Suppressor macrophage (primary cell): Measurements from ENCODE around the gene OR13H1.
"Not testable (repeated sequence)": the region's sequence is repeated elsewhere in the genome, so short reads cannot be mapped to it uniquely, and the experiment has no call there.

Source experiments
- DNase-seq, 4 experiments: peaks; one replicate each; pipeline ENCODE4 v3.0.0-alpha.2; 2020 to 2022
- total RNA-seq, 17 experiments: gene quantifications; one replicate each; lab custom pipeline; 2026; ENCODE audit warnings: mixed read lengths in 6 of 17, inconsistent platforms in 3 of 17; lab: John Stamatoyannopoulos, UW

Gene OR13H1, protein sequence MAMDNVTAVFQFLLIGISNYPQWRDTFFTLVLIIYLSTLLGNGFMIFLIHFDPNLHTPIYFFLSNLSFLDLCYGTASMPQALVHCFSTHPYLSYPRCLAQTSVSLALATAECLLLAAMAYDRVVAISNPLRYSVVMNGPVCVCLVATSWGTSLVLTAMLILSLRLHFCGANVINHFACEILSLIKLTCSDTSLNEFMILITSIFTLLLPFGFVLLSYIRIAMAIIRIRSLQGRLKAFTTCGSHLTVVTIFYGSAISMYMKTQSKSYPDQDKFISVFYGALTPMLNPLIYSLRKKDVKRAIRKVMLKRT
- total RNA-seq, result 0 to 0.11 (median 0) reads per million in 17 experiments

- no peak for DNase-seq
These were observed at the start of gene OR13H1 for GRCh38 chrX:131543774-131544173. TSS of gene OR13H1 (plus strand) at chrX:131544074. CDS start at chrX:131544074, 0 bp downstream.

GRCh38 chrX:131501556-131501955 lies 42.3 kb upstream of the OR13H1 start:
- not testable (repeated sequence) for DNase-seq

GRCh38 chrX:131513159-131513914 lies 30.5 kb upstream of the OR13H1 start:
- DNase-seq, result no peak

- DNase-seq, result no peak
These were observed 22.1 kb upstream of the OR13H1 start for GRCh38 chrX:131521824-131522223.

GRCh38 chrX:131544218-131544617 lies 344 bp downstream of the OR13H1 start:
- DNase-seq, result no peak

DNA sequence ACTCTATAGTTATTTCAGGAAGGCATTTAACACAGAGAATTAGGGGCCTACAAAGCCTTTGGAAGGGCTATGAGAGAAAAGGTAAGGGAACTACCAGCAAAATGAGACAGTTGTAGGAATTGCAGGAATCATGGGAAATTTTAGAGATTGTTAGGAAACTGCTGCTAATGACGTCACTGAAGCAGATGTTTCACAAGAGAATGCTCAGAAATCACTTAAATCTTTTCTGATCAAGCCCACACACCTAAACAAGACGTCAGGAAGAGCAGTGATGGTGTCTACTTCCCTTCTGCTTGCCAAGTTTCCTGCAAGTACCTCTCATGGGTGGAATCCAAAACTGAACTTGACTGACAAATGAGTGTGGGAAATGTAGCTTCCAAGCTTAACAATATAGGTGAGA lies 5.1 kb downstream of the OR13H1 start:
- no peak for DNase-seq

DNA sequence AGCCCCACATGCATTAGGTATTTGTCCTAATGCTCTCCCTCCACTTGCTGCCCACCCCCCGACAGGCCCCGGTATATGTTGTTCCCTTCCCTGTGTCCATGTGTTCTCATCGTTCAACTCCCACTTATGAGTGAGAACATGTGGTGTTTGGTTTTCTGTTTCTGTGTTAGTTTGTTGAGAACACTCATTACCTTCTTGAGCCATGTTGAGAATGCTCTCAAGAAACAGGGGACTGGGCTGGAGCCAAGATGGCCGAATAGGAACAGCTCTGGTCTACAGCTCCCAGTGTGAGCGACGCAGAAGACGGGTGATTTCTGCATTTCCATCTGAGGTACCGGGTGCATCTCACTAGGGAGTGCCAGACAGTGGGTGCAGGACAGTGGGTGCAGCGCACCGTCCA lies 8.6 kb downstream of the OR13H1 start:
- not testable (repeated sequence) for DNase-seq

DNA sequence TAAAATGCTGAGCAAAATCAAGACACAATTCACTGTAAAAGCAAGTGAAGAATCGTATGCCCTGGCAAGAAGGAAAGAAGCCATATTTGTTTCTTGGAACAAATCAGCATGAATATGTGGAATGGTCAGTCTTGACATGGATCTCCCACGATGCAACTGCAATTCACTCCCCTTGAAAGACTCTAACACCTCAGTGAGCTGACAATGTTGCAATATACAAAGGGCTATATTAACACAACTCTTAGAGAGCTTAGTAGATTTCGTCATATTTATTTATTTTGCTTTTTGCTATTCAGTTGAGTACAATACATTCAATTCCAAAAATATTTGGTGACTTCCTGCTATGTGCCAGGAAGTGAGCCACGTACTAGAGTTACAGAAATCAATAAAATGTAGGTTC lies 14.7 kb downstream of the OR13H1 start:
- no peak for DNase-seq

- no peak for DNase-seq
These were observed 20.8 kb downstream of the OR13H1 start for GRCh38 chrX:131564553-131565229.

DNA sequence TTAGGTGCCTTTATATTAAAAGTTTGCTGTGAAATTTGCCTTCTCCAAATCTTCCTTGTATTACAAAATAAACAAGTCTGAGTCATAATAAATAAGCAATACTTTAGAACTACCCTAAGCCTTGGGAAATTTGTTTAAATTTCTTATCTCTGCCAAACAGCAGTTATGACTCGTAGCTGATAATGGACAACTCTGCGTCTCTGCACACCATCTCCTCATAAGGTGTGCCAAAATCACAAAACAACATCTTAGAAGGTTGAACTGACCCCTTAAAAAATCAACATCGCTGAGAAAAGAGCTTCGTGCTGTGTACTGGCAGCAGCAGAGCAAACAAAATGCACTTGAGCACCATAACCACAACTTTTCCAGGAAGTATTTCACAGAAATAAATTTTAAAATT lies 22.0 kb downstream of the OR13H1 start:
- no peak for DNase-seq

DNA sequence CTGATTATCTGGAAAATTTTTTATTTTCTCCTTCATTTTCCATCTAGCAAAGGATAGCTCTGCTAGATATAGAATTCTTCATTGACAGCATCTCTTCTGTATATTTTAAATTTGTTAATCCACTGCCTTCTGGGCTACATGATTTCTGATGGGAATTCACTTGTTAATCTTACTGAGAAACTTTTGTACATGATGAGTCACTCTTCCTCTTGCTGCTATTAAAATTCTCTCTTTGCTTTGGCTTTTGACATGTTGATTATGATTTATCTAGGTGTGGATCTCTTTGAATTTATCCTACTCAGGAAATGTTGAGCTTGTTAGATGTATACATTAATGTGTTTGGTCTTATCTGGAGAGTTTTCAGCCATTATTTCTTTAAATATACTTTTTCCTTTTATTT lies 27.5 kb downstream of the OR13H1 start:
- DNase-seq, result no peak

- DNase-seq, result no peak
These were observed 28.6 kb downstream of the OR13H1 start for GRCh38 chrX:131572372-131573014.

DNA sequence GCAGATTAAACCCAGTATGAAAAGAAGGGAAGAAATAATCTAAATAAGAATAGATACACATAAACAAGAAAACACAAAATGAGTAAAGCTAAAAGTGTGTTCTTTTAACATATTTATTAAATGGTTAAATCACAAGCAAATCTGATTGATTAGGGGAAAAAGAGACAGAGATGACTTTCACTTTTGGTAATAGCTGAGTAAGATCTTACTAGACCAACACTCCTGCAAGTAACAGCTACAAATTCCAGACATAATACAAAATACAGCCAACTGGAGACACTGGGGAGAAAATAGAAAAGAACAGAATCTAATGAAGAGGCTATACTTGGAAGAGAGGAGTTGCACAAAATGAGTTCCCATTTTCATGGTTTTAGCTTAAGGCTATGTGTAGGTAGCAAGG lies 33.5 kb downstream of the OR13H1 start:
- DNase-seq, result no peak

DNA sequence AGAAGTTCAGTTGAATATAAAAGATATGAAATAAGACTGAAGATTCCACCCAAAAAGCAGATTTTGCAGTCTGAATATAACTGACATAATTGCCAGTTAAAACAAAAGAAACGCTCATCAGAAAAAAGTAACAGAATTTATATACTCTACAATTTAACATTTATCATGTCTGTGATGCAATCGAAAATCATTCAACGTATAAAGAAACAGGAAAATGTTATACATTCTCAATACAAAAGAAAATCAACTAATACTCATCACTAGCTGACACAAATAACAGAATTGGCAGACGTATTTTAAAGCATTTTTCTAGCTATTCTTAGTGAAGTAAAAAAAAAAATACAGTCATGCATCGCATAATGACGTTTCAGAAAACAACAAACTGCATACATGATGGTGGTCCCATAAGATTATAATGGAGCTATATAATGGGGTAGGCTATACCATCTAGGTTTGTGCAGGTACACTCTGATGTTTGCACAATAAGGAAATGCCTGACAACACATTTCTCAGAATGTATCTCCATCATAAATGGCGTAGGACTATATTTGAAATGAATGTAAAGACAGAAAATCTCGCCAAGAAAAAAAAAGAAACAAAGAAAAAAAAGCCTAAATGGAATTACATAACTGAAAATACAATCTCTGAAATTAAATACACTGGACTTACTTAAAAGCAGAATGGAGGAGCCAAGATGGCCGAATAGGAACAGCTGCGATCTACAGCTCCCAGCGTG lies 34.3 kb downstream of the OR13H1 start:
- no peak for DNase-seq

DNA sequence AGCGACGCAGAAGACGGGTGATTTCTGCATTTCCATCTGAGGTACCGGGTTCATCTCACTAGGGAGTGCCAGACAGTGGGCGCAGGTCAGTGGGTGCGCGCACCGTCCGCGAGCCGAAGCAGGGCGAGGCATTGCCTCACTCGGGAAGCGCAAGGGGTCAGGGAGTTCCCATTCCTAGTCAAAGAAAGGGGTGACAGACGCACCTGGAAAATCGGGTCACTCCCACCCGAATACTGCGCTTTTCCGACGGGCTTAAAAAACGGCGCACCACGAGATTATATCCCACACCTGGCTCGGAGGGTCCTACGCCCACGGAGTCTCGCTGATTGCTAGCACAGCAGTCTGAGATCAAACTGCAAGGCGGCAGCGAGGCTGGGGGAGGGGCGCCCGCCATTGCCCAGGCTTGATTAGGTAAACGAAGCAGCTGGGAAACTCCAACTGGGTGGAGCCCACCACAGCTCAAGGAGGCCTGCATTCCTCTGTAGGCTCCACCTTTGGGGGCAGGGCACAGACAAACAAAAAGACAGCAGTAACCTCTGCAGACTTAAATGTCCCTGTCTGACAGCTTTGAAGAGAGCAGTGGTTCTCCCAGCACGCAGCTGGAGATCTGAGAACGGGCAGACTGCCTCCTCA lies 35.0 kb downstream of the OR13H1 start:
- DNase-seq, result not testable (repeated sequence)

- DNase-seq, result no peak
These were observed 45.1 kb downstream of the OR13H1 start for GRCh38 chrX:131588995-131589394.
